T-cell (primary cell): ENCODE results near the gene PRSS53. TPM values are rescaled to one million over a fixed set of nuclear protein-coding genes. Genes with fewer than 3 reads are reported as not detected.

ENCODE experiments used
- ATAC-seq, 4 experiments: fragments of 200-7000 bp in 3 of 4; fragments of 150-1000 bp in 1 of 4; cut with Tn5 transposase; replicated peaks in 1 of 4; 1 replicate in 3 of 4; 2 replicates in 1 of 4; pipeline ENCODE4 v1.10.0; 2021; ENCODE audit warnings: moderate library complexity in 3 of 4, mild to moderate bottlenecking in 2 of 4, moderate number of reproducible peaks in 1 of 4
- CTCF ChIA-PET, 2 donors: fragments of 300-600 bp; sonication (Branson Sonifier 250); formaldehyde crosslinking; loops; one replicate each; lab custom pipeline; 2022; ENCODE audit warnings: antibody characterized with exemption in 2 of 2; lab: Charles Lee
- POLR2A ChIA-PET, 2 donors: fragments of 300-600 bp; sonication (Branson Sonifier 250); formaldehyde crosslinking; loops; one replicate each; lab custom pipeline; 2022; ENCODE audit warnings: antibody characterized with exemption in 2 of 2; lab: Charles Lee
- DNase-seq, 35 experiments: peaks; one replicate each; pipeline versions ENCODE4 v3.0.0 to v3.0.0-alpha.2; 2013 to 2023
- H3K27ac ChIP-seq: one replicate; pipeline ENCODE4 v1.5.1; 2013; ENCODE audit warnings: low read length
- H3K27me3 ChIP-seq, 2 experiments: replicated peaks in 1 of 2; 1 replicate in 1 of 2; 2 replicates in 1 of 2; pipeline versions ENCODE4 v1.6.1 to v1.7.0; 2013; ENCODE audit warnings: low read length in 1 of 2, mixed read lengths in 1 of 2; ENCODE audit not compliant: control insufficient read depth in 2 of 2, insufficient read depth in 2 of 2; ENCODE audit errors: extremely low read depth in 1 of 2
- H3K36me3 ChIP-seq, 2 donors: 1 replicate in 1 of 2; 2 replicates in 1 of 2; pipeline versions ENCODE4 v1.6.1 to v1.7.0; 2013; ENCODE audit warnings: low read length in 1 of 2; ENCODE audit not compliant: control insufficient read depth in 2 of 2, insufficient read depth in 1 of 2; ENCODE audit errors: extremely low read depth in 1 of 2
- H3K4me1 ChIP-seq, 2 experiments: 1 replicate in 1 of 2; 2 replicates in 1 of 2; pipeline versions ENCODE4 v1.6.1 to v1.7.0; 2013; ENCODE audit warnings: low read length in 2 of 2, mixed read lengths in 1 of 2; ENCODE audit not compliant: insufficient read depth in 2 of 2, control insufficient read depth in 1 of 2; ENCODE audit errors: extremely low read depth in 1 of 2
- H3K4me3 ChIP-seq, 2 donors: 1 replicate in 1 of 2; 2 replicates in 1 of 2; pipeline versions ENCODE4 v1.5.1 to v1.7.0; 2013; ENCODE audit warnings: mild to moderate bottlenecking in 2 of 2, low read length in 1 of 2, moderate library complexity in 1 of 2; ENCODE audit not compliant: control insufficient read depth in 1 of 2; ENCODE audit errors: extremely low read depth in 1 of 2
- H3K9me3 ChIP-seq: 2 replicates; pipeline ENCODE4 v1.7.0; 2013
- H3K27ac Mint-ChIP-seq, 2 donors: one replicate each; pipeline ENCODE4 v1.8.0; 2020 to 2021; ENCODE audit warnings: mild to moderate bottlenecking in 2 of 2, mixed read lengths in 2 of 2
- H3K27me3 Mint-ChIP-seq, 2 donors: one replicate each; pipeline ENCODE4 v1.8.0; 2021 to 2022; ENCODE audit warnings: mixed read lengths in 2 of 2
- H3K36me3 Mint-ChIP-seq: one replicate; pipeline ENCODE4 v1.8.0; 2021; ENCODE audit warnings: mixed read lengths
- H3K4me1 Mint-ChIP-seq, 3 donors: one replicate each; pipeline ENCODE4 v1.8.0; 2020 to 2022; ENCODE audit warnings: mixed read lengths in 3 of 3, mild to moderate bottlenecking in 1 of 3
- H3K4me3 Mint-ChIP-seq, 3 donors: one replicate each; pipeline ENCODE4 v1.8.0; 2020 to 2022; ENCODE audit warnings: mild to moderate bottlenecking in 3 of 3, mixed read lengths in 3 of 3, moderate library complexity in 3 of 3
- H3K9me3 Mint-ChIP-seq, 3 donors: one replicate each; pipeline ENCODE4 v1.8.0; 2020 to 2022; ENCODE audit warnings: mixed read lengths in 3 of 3
- WGBS: methylation state at CpG from one replicate; pipeline ENCODE4 v1.1.5; 2013; ENCODE audit warnings: missing lambda C conversion rate; ENCODE audit not compliant: insufficient coverage; 5-methylcytosine and 5-hydroxymethylcytosine counted together
- total RNA-seq, 35 experiments: library from RNA in 6 of 35; stranded (reverse) in 6 of 35; fragments of 120-200 nt in 1 of 35; gene quantifications; one replicate each; pipeline versions ENCODE4 v1.2.1 to v1.2.4 and lab custom pipeline; 2013 to 2026

PRSS53 gene
- total RNA-seq, 5 donors from 2014 or later (not counting 1 experiment from before 2014, with no cell fraction given) = 4.5 to 15.3 (median 13.1) TPM

DNA sequence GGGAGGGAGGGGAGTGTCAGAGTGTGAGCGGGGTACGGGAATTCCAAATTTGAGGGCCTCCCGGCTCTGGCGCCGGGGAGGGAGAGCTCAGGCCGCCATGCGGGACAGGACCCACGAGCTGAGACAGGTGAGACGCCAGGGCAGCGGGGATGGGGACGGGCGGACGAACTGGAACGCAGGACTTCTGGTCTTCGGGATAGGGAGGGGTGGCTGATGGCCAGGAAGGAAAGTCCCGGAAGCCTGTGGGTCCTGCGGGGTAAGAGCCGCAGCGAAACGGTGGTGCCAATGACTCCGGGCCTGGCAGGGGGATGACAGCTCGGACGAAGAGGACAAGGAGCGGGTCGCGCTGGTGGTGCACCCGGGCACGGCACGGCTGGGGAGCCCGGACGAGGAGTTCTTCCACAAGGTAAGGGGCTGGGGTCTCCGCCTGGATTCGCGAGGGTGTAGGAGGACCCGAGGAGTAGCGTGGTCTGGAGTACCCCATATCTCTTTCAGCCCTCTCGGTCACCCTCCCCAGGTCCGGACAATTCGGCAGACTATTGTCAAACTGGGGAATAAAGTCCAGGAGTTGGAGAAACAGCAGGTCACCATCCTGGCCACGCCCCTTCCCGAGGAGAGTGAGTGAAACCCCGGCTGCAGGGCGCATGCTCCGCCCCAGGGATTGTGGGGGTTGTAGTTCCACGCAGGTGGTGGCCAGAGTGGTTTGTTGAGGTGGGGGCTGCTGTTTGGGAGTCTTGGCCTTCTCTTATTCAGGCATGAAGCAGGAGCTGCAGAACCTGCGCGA lies 54.8 kb downstream of the PRSS53 start:
- Histone ChIP-seq H3K27me3 (no peaks in the 10 kb centered on the region), H3K9me3 (no peaks in the 10 kb centered on the region), H3K27ac (peak overlapping the region; percentile 98), H3K4me3 (peak overlapping the region; percentile 74 to 78), H3K4me1 (peaks cover 0 to 23% of the 10 kb centered on the region in 2 experiments), H3K36me3 (peaks cover 10 to 32% of the 10 kb centered on the region in 2 donors)
- Mint-ChIP-seq H3K9me3 (no peaks in the 10 kb centered on the region), H3K4me1 (peaks cover 23 to 29% (median 26%) of the 10 kb centered on the region in 3 donors), H3K27ac (peak overlapping the region; percentile 88 to 94), H3K27me3 (no peaks in the 10 kb centered on the region), H3K4me3 (peak overlapping the region; percentile 85 to 97 (median 94)), H3K36me3 (peaks cover 22% of the 10 kb centered on the region)
- DNase-seq (peak; percentile 69 to 92 (median 82)), ATAC-seq (peak; percentile 44 to 60 (median 56))
- WGBS = 1% methylated on average over 39 of the region's 47 CpGs
- POLR2A ChIA-PET = no interaction called here
- CTCF ChIA-PET = interaction anchor here in 1 of 2 donors (0.8 to 1.8 kb wide), 3 partner anchors 40 to 426 kb away, joined by 3 to 4 read pairs (median 4); partner anchors contain the start of genes ARMC5, ZNF646 and ZNF668

Other genes starting within 250 kb of the PRSS53 start
- gene BCL7C, start 194.9 kb downstream of the PRSS53 start, total RNA-seq = 10 to 100 TPM; 21.0 to 31.9 (median 26.9) TPM
- gene CTF1, start 192.3 kb downstream of the PRSS53 start, total RNA-seq = under 1 TPM in 3 of 5 donors, not detected in 2; 0.38 to 0.47 (median 0.39) TPM
- 10 to 100 TPM; 11.5 to 22.0 (median 18.1) TPM for gene FBXL19, start 165.4 kb downstream of the PRSS53 start, total RNA-seq
- gene ORAI3, start 139.9 kb downstream of the PRSS53 start, total RNA-seq = 10 to 100 TPM in 3 of 5 donors, 1 to 10 TPM in 2; 6.6 to 22.3 (median 20.8) TPM
- 10 to 100 TPM; 34.6 to 43.6 (median 38.2) TPM for gene SETD1A, start 131.2 kb downstream of the PRSS53 start, total RNA-seq
- gene HSD3B7, start 103.7 kb downstream of the PRSS53 start, total RNA-seq = 1 to 10 TPM in 3 of 5 donors, under 1 TPM in 2; 0.33 to 3.5 (median 1.3) TPM
- gene STX1B, start 78.3 kb downstream of the PRSS53 start, total RNA-seq = 1 to 10 TPM; 2.3 to 3.9 (median 3.4) TPM
- gene STX4, start 55.4 kb downstream of the PRSS53 start, total RNA-seq = 100 to 1,000 TPM in 2 of 5 donors, 10 to 100 TPM in 3; 73.9 to 110 (median 94.6) TPM
- 10 to 100 TPM; 12.3 to 14.4 (median 14.3) TPM for gene ZNF668, start 14.7 kb downstream of the PRSS53 start, total RNA-seq
- 10 to 100 TPM; 21.1 to 47.7 (median 44.1) TPM for gene ZNF646, start 14.5 kb downstream of the PRSS53 start, total RNA-seq
- 10 to 100 TPM; 31.8 to 66.4 (median 56.9) TPM for gene VKORC1, start 5.9 kb upstream of the PRSS53 start, total RNA-seq
- 10 to 100 TPM in 3 of 5 donors, 1 to 10 TPM in 2; 7.6 to 21.3 (median 19.3) TPM for gene BCKDK, start 19.4 kb upstream of the PRSS53 start, total RNA-seq
- gene KAT8, start 28.7 kb upstream of the PRSS53 start, total RNA-seq = 100 to 1,000 TPM in 3 of 5 donors, 10 to 100 TPM in 2; 92.3 to 122 (median 102) TPM
- 1 to 10 TPM in 1 of 5 donors, under 1 TPM in 2, not detected in 2; 0.43 to 1.1 (median 0.55) TPM for gene PRSS8, start 46.8 kb upstream of the PRSS53 start, total RNA-seq
- gene PRSS36, start 61.1 kb upstream of the PRSS53 start, total RNA-seq = 1 to 10 TPM in 4 of 5 donors, under 1 TPM in 1; 0.42 to 1.2 (median 1.1) TPM
- gene FUS, start 91.2 kb upstream of the PRSS53 start, total RNA-seq = 100 to 1,000 TPM; 410 to 963 (median 434) TPM
- gene PYCARD, start 113.8 kb upstream of the PRSS53 start, total RNA-seq = 10 to 100 TPM; 16.1 to 40.3 (median 33.4) TPM
- gene TRIM72, start 125.2 kb upstream of the PRSS53 start, total RNA-seq = under 1 TPM in 3 of 5 donors, not detected in 2; 0.03 to 0.09 (median 0.09) TPM
- not detected for gene PYDC1, start 128.2 kb upstream of the PRSS53 start, total RNA-seq
- gene ITGAM, start 171.0 kb upstream of the PRSS53 start, total RNA-seq = 10 to 100 TPM in 2 of 5 donors, 1 to 10 TPM in 3; 1.8 to 20.0 (median 4.1) TPM